HEK293T (cell line): ENCODE measurements around the gene P4HTM.

Experiments used
- CTCF ChIA-PET: fragments of 350-600 bp; formaldehyde crosslinking; extraction: SDS; loops from one replicate; lab custom pipeline; 2021; ENCODE audit warnings: antibody characterized with exemption, inconsistent platforms; lab: Yijun Ruan, JAX
- POLR2A ChIA-PET: fragments of 350-600 bp; formaldehyde crosslinking; extraction: SDS; loops from one replicate; lab custom pipeline; 2020; ENCODE audit warnings: antibody characterized with exemption, inconsistent platforms; lab: Yijun Ruan, JAX
- DNase-seq: peaks from one replicate; pipeline ENCODE4 v3.0.0; 2012; ENCODE audit warnings: mixed read lengths; ENCODE audit errors: extremely low spot score
- ARNT ChIP-seq: fragments of 450-650 bp; IDR thresholded peaks from 2 replicates; pipeline ENCODE4 v1.6.1; 2017; ENCODE audit warnings: mild to moderate bottlenecking
- BHLHE40 ChIP-seq: fragments of 450-650 bp; IDR thresholded peaks from 2 replicates; pipeline ENCODE4 v1.6.1; 2016; ENCODE audit warnings: mild to moderate bottlenecking, moderate library complexity, borderline replicate concordance
- CTBP1 ChIP-seq: fragments of 450-650 bp; IDR thresholded peaks from 2 replicates; pipeline ENCODE4 v1.6.1; 2016; ENCODE audit warnings: borderline replicate concordance
- ELF4 ChIP-seq: fragments of 450-650 bp; IDR thresholded peaks from 2 replicates; pipeline ENCODE4 v1.6.1; 2017; ENCODE audit warnings: antibody characterized with exemption
- FOXA1 ChIP-seq: fragments of 450-650 bp; IDR thresholded peaks from 2 replicates; pipeline ENCODE4 v1.6.1; 2016; ENCODE audit warnings: mild to moderate bottlenecking
- FOXK2 ChIP-seq: fragments of 450-650 bp; IDR thresholded peaks from 2 replicates; pipeline ENCODE4 v1.6.1; 2016; ENCODE audit warnings: mild to moderate bottlenecking
- FOXM1 ChIP-seq: fragments of 450-650 bp; IDR thresholded peaks from 2 replicates; pipeline ENCODE4 v1.6.1; 2017; ENCODE audit warnings: mild to moderate bottlenecking, borderline replicate concordance
- HDGF ChIP-seq: fragments of 450-650 bp; IDR thresholded peaks from 2 replicates; pipeline ENCODE4 v1.6.1; 2017; ENCODE audit warnings: antibody characterized with exemption, borderline replicate concordance
- L3MBTL2 ChIP-seq: fragments of 450-650 bp; conservative IDR thresholded peaks from 2 replicates; pipeline ENCODE4 v1.6.1; 2016; ENCODE audit warnings: mild to moderate bottlenecking
- LEF1 ChIP-seq: fragments of 450-650 bp; IDR thresholded peaks from 2 replicates; pipeline ENCODE4 v1.6.1; 2017; ENCODE audit warnings: mild to moderate bottlenecking, borderline replicate concordance
- NFRKB ChIP-seq: fragments of 450-650 bp; IDR thresholded peaks from 2 replicates; pipeline ENCODE4 v1.6.1; 2016; ENCODE audit warnings: mild to moderate bottlenecking, moderate library complexity
- PKNOX1 ChIP-seq: fragments of 450-650 bp; IDR thresholded peaks from 2 replicates; pipeline ENCODE4 v1.6.1; 2016
- SP1 ChIP-seq: fragments of 450-650 bp; IDR thresholded peaks from 2 replicates; pipeline ENCODE4 v1.6.1; 2017
- SUZ12 ChIP-seq: fragments of 450-650 bp; IDR thresholded peaks from 2 replicates; pipeline ENCODE4 v1.6.1; 2016; ENCODE audit warnings: mild to moderate bottlenecking
- TARDBP ChIP-seq: fragments of 450-650 bp; IDR thresholded peaks from 2 replicates; pipeline ENCODE4 v1.6.1; 2016
- ZNF384 ChIP-seq: fragments of 450-650 bp; IDR thresholded peaks from 2 replicates; pipeline ENCODE4 v1.6.1; 2016

Gene P4HTM

DNA sequence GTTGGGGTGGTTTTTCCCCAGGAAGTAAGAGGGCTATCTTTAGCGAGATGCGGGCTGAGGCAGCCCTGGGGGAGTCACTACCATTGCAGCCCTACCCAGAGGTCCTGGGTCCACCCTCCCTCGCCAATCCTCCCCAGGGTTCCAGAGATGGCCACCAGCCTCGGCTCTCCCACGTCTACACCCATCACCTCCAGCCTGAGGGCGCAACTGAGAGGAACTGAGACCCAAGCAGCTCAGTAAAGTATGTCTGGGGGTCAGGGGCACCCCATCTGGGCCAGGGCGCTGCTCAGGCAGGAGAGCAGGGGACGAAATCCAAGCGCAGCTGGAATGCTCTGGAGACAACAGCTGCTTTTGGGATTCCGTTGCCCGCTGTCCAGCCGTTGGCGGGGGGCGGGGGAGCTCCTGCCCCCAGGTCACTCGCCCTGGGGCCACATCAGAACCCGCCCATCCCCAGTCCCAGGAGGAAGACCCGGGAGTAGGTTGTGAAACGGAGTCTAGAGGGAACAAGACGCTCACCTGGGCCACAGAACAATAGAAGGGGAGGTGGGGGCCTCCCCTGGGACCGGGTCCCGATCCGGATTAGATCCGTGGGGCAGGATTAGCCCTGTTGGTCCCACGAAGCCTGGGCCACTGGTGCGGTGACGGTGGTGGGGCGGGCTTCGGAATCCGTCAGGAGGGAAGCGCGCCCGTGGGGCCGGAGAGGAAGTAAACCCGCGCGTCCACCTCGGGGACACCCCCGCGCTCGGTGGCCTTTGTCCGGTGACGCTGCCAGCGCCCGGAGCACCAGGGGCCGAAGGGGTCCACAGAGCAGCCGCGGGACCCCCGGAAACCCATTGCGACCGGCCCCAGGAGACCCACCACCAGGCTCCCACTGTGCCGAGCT lies 30.5 kb downstream of the P4HTM start:
- ChIA-PET POLR2A (interaction anchor here (0.8 to 9.9 kb wide), 10 partner anchors 7 to 100 kb away, joined by 5 to 204 read pairs (median 14); partner anchors contain the start of genes IMPDH2, P4HTM, QRICH1 and USP19), CTCF (interaction anchor here (0.6 to 2.2 kb wide), 3 partner anchors 11 to 130 kb away, joined by 4 to 15 read pairs (median 8); partner anchors contain the start of gene WDR6)
- no peak for DNase-seq
- TF ChIP-seq ARNT (no peak), HDGF (0 out of 2 replicates have a peak, but pooled peaks have one; percentile 29)

DNA sequence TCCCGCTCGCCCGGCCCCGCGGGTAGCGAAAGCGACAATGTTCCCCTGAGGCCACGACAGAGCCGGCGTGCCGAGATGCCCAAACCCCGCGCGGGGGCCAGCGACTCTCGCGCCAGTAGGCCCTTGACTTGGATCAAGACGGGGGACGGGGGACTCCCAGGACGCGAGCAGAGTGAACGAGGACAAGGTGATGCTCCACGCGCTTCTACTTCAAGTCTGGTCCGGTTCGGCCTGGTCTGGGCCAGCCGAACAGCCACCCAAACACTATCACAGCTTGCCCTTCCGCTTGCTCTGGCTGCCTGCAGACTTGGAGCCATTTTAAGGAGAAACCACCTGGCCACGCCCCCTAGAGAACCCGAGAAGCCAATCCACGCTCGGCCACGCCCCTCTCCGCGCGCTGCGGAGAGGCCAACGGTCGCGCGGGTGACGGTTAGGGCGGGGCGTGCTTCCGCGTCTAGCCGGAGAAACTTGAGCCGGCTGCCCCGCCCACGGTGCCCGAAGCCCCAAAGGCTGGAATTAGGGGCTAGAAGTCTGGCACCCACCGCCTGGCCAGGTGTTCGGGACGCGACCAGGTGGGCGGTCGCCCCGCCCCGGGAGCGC lies 31.3 kb downstream of the P4HTM start:
- peak; percentile 91 for DNase-seq
- CTCF ChIA-PET, result interaction anchor here (0.5 to 2.2 kb wide), 6 partner anchors 12 to 430 kb away, joined by 3 to 15 read pairs (median 5); partner anchors contain the start of genes LAMB2 and QRICH1
- POLR2A ChIA-PET, result interaction anchor here (0.7 to 9.9 kb wide), 13 partner anchors 8 to 428 kb away, joined by 3 to 204 read pairs (median 9); partner anchors contain the start of genes IMPDH2, LAMB2, P4HTM and QRICH1
- peak; percentile 89 for TF ChIP-seq ELF4
- TF ChIP-seq FOXM1, result no peak
- 0 out of 2 replicates have a peak, but pooled peaks have one; percentile 38 for TF ChIP-seq HDGF
- 0 out of 2 replicates have a peak, but pooled peaks have one; percentile 38 for TF ChIP-seq L3MBTL2

GRCh38 chr3:49021813-49022687 lies 32.0 kb downstream of the P4HTM start, which contains the start of gene NDUFAF3:
Gene NDUFAF3 (plus strand): TSS chr3:49022121. CDS start chr3:49022145, 24 bp downstream.
- CTCF ChIA-PET, result interaction anchor here (0.5 to 2.2 kb wide), 10 partner anchors 13 to 429 kb away, joined by 3 to 15 read pairs (median 4); partner anchors contain the start of genes LAMB2, QRICH1 and WDR6
- no peak for TF ChIP-seq TARDBP
- no peak for TF ChIP-seq BHLHE40
- peak; percentile 44; the same call in 1 of the 2 replicates for TF ChIP-seq ARNT
- peak; percentile 81; the same call in 1 of the 2 replicates for TF ChIP-seq CTBP1
- peak; percentile 79 for TF ChIP-seq ELF4
- 0 out of 2 replicates have a peak, but pooled peaks have one; percentile 49 for TF ChIP-seq LEF1
- TF ChIP-seq L3MBTL2, result peak; percentile 90
- peak; percentile 85 for DNase-seq
- POLR2A ChIA-PET, result interaction anchor here (0.7 to 9.9 kb wide), 16 partner anchors 7 to 427 kb away, joined by 3 to 204 read pairs (median 6); partner anchors contain the start of genes IMPDH2, LAMB2, P4HTM and QRICH1

DNA sequence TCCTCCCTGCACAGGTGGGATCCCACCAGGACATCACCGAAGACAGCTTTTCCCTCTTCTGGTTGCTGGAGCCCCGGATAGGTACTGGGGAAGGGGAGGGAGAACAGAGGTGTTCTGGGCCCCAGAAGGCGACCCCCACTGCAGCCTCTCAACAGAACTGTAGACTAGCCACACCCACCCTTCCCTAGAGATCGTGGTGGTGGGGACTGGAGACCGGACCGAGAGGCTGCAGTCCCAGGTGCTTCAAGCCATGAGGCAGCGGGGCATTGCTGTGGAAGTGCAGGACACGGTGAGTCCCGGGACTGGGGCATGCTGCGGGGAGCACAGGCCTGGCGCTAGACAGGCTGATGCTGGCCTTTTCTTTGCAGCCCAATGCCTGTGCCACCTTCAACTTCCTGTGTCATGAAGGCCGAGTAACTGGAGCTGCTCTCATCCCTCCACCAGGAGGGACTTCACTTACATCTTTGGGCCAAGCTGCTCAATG lies 32.7 kb downstream of the P4HTM start:
- TF ChIP-seq SUZ12 (no peak), PKNOX1 (no peak), TARDBP (no peak), HDGF (no peak), ELF4 (no peak), NFRKB (no peak), FOXM1 (no peak), ZNF384 (no peak), L3MBTL2 (no peak), CTBP1 (no peak), LEF1 (no peak), FOXA1 (no peak)
- ChIA-PET CTCF (interaction anchor here (0.8 to 2.2 kb wide), 6 partner anchors 13 to 110 kb away, joined by 3 to 15 read pairs (median 6); partner anchors contain the start of genes LAMB2, QRICH1 and WDR6), POLR2A (interaction anchor here (1.0 to 9.9 kb wide), 11 partner anchors 9 to 97 kb away, joined by 3 to 204 read pairs (median 10); partner anchors contain the start of genes P4HTM, QRICH1, USP19 and WDR6)
- DNase-seq, result no peak

GRCh38 chr3:49023775-49024174 lies 33.7 kb downstream of the P4HTM start:
- DNase-seq, result no peak
- no peak for TF ChIP-seq SUZ12
- TF ChIP-seq FOXA1, result no peak
- no peak for TF ChIP-seq SP1
- TF ChIP-seq CTBP1, result no peak
- no peak for TF ChIP-seq HDGF
- no peak for TF ChIP-seq FOXK2
- no peak for TF ChIP-seq ZNF384
- TF ChIP-seq TARDBP, result no peak
- no peak for TF ChIP-seq BHLHE40
- TF ChIP-seq ARNT, result no peak
- no peak for TF ChIP-seq PKNOX1
- no peak for TF ChIP-seq LEF1
- ChIA-PET POLR2A (interaction anchor here (1.2 to 9.9 kb wide), 6 partner anchors 10 to 96 kb away, joined by 5 to 204 read pairs (median 35); partner anchors contain the start of genes P4HTM, QRICH1, USP19 and WDR6), CTCF (no interaction called here)
